Epidermal melanocyte (primary cell): ENCODE data around the gene ENKD1.

Experiments
- DNase-seq: peaks from one replicate; pipeline ENCODE4 v3.0.0; 2011; ENCODE audit warnings: low spot score; ENCODE audit not compliant: insufficient read length

The ENKD1 gene

GRCh38 chr16:67679935-67680897 lies 13.7 kb upstream of the ENKD1 start:
- no peak for DNase-seq

- no peak for DNase-seq
These were observed 11.9 kb upstream of the ENKD1 start for GRCh38 chr16:67678354-67679023.

- no peak for DNase-seq
These were observed 11.2 kb upstream of the ENKD1 start for GRCh38 chr16:67677712-67678111.

- no peak for DNase-seq
These were observed 10.4 kb upstream of the ENKD1 start for GRCh38 chr16:67676939-67677338.

GRCh38 chr16:67676516-67676915 lies 10.0 kb upstream of the ENKD1 start:
- no peak for DNase-seq

GRCh38 chr16:67675999-67676398 lies 9.4 kb upstream of the ENKD1 start:
- DNase-seq = no peak

GRCh38 chr16:67675579-67675935 lies 9.0 kb upstream of the ENKD1 start:
- no peak for DNase-seq

GRCh38 chr16:67674851-67675578 lies 8.5 kb upstream of the ENKD1 start:
- no peak for DNase-seq

- DNase-seq = no peak
These were observed 7.4 kb upstream of the ENKD1 start for GRCh38 chr16:67673712-67674580.

GRCh38 chr16:67672739-67673662 lies 6.5 kb upstream of the ENKD1 start:
- peak; percentile 92 for DNase-seq

GRCh38 chr16:67672306-67672705 lies 5.8 kb upstream of the ENKD1 start:
- no peak for DNase-seq

- no peak for DNase-seq
These were observed 3.0 kb upstream of the ENKD1 start for GRCh38 chr16:67669499-67670101.

- no peak for DNase-seq
These were observed 2.1 kb upstream of the ENKD1 start for GRCh38 chr16:67668495-67669157.

GRCh38 chr16:67667817-67668494 lies 1.4 kb upstream of the ENKD1 start:
- DNase-seq = peak; percentile 99

- peak; percentile 13 for DNase-seq
These were observed 885 bp upstream of the ENKD1 start for GRCh38 chr16:67667453-67667816.

- peak; percentile 17 for DNase-seq
These were observed 458 bp downstream of the ENKD1 start for GRCh38 chr16:67666032-67666551.

- no peak for DNase-seq
These were observed 952 bp downstream of the ENKD1 start for GRCh38 chr16:67665598-67665997.

- no peak for DNase-seq
These were observed 1.7 kb downstream of the ENKD1 start for GRCh38 chr16:67664871-67665270.
